Activated T-cell treated with anti-CD3 and anti-CD28 coated beads for 24 hours (primary cell): ENCODE results near the gene SPON2.

Source experiments
- DNase-seq: peaks from one replicate; pipeline ENCODE4 v3.0.0-alpha.2; 2020; ENCODE audit warnings: low read depth

Gene SPON2

DNA sequence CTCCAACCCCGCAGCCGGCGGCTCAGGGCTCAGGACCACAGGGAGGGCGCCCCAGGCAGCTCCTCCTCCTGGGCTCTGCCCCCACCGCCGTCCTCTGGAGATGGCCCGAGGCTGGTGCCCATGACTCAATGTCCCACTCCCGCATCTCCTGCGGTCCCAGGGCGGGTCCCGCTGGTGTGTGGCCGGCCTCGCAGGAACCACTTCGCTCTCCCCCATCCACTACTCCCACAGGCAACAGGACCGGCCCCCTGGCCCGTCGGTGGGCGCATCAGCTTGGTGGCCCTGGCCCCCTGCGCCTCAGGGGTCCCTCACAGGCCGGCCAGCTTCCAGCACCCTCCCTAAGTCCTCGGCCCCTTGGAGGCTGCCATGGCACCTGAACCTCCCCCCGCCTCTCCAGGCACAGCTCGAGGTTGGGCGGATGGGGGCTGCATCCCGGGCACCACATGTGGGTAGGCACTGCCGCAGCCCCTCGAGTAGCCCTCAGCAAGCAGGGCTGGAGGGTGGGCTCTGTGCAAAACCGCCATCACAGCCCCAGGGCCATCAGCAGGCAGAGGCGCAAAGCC lies 22.8 kb upstream of the SPON2 start:
- no peak for DNase-seq

DNA sequence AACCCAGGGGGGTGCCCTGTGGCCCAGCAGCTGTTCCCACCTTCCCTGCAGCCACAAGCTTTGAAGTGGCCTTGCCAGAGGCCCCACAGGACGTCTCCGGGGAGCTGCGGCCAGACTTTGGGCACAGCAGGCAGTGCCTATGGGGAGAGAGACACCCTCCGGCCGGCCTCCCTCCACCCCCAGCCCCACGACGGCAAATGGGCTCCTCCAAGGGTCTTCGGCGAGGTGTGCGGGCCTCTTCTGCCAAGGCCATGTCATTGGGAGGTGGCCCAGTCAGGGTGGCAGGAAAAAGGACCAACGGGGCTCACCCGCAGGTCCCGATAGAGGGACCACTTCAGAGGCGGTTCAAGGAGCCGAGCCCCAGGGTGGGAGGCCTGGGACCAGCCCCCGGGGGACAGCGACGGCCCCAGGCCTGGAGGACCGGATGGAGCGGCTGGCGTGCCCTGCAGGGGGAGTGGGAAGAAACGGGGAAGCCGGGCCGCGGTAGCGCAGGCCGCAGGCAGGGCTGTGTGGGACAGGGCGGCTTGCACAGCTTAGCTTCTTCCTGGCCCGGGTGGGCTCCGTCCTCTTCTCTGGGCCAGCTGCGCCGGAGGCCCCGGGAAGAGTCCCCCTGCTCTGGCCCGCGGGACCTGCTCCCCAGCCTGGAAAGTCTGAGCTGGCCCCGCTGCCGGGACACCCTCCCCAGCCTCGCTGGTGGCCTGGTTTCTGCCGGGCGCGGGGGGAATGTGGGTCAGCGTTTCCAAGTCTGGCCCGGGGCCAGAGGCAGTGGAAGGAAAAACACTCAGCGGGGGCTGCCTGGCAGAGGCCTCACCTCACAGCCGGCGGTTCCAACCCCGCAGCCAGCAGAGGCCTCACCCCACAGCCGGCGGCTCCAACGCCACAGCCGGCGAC lies 21.9 kb upstream of the SPON2 start:
- DNase-seq, result no peak

DNA sequence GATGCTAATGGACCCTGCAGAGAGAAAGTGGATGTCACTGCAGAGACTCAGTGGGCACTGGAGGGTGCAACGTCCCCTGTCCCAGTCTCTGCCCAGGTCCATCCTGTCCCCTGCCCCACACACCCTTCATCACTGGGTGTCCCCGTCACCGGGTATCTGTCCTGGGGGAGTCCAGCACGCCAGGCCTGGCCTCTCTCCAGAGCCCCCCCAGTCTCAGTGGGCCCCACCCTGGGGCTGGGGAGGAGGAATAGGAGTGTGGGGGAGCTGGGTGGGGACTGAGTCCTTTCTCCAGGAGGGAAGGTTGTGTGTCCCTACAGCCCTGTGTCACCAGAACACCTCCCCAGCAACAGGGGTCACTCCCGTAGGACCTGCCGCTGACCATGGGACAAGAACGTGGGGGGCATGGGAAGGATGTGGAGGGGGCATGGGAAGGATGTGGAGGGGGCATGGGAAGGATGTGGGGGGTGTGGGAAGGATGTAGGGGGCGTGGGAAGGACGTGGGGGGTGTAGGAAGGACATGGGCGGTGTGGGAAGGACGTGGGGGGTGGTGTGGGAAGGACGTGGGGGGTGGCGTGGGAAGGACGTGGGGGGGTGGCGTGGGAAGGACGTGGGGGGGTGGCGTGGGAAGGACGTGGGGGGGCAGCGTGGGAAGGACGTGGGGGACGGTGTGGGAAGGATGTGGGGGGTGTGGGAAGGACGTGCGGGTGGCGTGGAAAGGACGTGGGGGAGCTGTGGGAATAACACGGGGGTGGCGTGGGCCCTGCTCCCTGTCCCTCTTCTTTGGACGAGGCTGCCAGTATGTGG lies 21.0 kb upstream of the SPON2 start:
- no peak for DNase-seq

DNA sequence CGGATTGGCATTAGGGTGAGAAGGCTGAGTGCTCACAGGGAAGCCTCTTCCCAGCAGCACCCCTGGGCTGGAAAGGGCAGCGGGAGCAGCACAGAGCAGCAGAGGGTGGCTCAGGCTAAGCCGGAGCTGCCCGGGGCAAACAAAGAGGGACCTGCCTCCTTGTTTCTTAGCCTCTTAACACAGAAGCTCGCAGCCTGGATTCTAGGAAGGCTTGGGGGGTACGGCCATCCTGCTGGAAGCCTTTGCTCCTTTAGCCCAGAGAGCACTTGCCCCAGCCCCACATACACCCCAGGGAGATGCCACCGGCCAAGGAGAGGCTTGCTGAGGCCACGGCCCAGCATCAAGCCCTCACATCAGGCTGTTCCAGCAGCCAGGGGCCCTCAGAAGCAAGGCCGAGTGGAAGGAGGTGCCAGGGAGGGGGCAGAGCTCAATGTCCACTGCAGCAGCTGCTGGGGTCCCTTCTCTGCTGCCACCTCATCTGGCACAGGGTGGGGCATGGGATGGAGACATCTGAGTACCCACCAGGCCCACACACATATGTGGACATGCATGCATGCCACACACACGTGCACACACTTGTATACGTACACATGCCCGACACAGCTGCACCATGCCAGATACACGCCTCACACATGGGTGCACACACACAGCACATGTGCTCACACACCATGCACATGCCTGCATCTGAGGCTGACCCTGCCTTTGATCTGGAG lies 20.3 kb upstream of the SPON2 start:
- no peak for DNase-seq

DNA sequence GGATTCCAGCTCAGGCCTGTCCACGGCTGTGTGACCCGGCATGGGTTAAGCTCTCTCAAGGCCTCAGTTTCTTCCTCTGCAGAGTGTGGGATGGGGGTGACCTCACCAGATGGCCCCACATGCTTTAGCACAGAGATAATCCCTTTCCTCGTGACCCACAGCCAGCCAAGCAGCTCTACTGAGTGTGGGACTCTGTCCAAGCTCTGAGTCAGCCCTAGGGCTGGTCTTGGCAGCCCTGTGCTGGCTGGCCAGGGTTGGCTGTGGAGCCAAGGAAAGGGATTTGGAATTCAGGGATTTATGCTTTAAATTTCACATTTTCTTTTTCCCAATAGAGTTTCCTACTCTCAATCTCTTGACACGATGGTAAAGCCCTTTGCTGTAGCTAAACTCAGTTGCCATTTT lies 19.7 kb upstream of the SPON2 start:
- no peak for DNase-seq

DNA sequence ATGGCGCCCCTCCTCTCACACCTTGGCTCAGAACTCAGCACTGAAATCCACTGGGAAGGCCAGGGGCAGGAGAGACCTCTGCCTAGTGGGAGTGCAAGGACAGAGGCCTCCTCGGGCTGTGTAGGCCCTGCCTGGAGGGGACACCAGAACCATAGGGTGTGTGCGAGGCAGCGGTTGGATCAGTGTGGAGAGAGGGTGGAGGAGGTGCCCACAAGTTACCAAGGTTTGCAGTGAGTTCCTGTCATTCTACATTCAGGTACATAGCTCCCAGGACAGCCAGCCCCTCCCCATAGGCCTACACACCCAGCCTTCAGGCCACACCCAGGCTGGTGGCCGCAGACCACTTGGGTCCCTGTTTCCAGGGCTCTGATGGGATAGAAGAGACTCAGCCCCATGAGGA lies 19.2 kb upstream of the SPON2 start:
- DNase-seq, result no peak

DNA sequence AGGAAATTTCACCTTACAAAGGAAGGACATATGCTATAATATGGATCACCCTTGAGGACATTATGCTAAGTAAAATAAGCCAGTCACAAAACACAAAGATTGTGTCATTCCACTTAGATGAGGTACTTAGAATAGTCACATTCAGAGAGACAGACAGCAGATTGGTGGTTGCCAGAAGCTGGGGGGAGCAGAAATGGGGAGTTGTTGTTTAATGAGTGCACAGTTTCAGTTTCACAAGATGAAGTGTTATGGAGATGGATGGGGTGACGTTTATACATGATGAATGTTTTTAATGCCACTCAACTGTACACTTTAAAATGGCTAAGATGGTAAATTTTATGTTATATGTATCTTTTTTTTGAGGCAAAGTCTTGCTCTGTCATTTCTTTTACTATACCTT lies 14.8 kb upstream of the SPON2 start:
- no peak for DNase-seq

DNA sequence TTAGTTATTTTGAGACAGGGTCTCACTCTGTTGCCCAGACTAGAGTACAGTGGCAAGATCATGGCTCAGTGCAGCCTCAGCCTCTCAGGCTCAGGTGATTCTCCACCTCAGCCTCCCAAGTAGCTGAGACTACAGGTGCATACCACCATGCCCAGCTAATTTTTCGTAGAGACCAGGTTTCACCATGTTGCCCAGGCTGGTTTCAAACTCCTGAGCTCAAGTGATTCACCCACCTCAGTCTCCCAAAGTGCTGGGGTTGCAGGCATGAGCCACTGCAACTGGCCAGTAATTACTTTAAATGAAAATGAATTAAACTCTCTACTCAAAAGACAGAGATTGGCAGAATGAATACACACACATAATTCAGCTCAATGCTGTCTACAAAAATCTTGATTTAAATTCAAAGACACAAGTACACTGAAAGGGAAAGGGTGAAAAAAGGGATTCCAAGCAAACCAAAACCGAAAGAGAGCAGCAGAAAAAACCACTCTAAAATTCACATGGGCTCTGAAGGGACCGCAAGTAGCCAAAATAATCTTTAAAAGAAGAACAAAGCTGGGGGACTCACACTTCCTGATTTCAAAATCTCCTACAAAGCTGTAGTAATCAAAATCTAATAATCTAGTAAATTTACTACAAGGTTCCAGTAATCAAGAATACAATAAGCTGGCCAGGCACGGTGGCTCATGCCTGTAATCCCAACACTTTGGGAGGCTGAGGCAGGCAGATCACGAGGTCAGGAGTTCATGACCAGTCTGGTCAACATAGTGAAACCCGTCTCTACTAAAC lies 11.8 kb upstream of the SPON2 start:
- DNase-seq, result no peak

DNA sequence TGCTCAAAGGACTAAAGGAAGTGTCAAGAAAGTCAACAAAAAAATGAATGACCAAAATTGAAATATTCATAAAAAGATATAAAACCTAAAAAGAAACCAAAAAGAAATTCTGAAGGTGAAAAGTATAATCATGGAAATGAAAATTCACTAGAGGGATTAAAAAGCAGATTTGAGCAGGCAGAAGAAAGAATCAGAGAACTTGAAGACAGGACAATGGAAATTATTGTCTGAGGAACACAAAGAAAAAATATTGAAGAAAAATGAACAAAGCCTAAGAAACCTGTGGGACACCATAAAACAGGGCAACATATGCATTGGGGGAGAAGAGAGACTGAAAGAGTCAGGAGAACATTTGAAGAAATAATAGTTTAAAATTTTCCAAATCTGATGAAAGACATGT lies 9.9 kb upstream of the SPON2 start:
- no peak for DNase-seq

DNA sequence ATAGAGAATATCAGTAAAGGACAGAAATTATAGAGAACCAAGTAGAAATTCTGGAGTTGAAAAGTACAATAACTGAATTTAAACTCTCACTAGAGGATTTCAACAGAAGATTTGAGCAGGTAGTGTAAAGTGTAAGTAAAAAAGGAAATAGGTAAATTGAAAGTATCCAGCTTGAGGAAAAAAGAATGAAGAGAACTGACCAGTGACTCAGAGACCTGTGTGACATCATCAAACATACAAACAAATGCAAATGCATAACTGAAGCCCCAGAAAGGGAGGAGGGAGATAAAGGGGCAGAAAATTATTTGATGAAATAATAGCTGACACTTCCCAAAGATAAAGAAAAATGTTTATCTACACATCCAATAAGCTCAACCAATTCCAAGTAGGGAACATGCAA lies 8.3 kb upstream of the SPON2 start:
- no peak for DNase-seq

DNA sequence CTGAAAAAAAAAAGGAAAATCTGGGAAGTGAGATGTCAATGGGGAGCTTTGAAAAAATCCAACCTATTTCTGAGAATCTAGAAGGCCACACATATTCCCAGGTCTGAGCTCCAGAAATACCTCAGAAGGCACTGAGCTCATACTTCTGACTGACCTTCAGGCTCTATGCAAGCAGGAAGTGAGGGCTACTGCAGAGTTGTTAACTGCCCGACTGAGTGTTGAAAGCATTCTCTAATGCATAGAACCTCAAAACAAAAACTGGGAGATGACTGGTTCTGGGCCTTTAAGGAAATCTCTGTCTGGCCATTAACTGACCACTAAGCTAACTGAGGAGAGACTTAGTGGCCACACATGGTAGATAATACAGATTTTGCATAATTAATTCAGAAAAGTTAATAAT lies 7.6 kb upstream of the SPON2 start:
- no peak for DNase-seq

DNA sequence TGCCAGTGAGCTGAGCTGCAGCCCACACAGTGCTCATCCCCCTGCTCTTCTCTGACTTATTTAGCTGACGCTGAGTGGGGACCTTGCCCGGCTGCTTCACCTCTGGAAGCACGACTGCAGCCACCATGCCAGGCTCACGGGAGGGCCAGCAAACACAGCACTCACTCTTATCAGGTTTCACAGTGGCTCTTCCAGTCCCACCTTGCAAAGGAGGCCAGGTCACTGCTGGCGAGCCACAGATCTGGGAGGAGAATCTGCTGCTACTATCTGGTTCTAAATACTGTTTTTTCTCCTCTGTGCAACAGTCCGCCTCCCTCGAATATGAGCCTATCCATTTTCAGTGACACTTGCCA lies 6.7 kb upstream of the SPON2 start:
- DNase-seq, result no peak

DNA sequence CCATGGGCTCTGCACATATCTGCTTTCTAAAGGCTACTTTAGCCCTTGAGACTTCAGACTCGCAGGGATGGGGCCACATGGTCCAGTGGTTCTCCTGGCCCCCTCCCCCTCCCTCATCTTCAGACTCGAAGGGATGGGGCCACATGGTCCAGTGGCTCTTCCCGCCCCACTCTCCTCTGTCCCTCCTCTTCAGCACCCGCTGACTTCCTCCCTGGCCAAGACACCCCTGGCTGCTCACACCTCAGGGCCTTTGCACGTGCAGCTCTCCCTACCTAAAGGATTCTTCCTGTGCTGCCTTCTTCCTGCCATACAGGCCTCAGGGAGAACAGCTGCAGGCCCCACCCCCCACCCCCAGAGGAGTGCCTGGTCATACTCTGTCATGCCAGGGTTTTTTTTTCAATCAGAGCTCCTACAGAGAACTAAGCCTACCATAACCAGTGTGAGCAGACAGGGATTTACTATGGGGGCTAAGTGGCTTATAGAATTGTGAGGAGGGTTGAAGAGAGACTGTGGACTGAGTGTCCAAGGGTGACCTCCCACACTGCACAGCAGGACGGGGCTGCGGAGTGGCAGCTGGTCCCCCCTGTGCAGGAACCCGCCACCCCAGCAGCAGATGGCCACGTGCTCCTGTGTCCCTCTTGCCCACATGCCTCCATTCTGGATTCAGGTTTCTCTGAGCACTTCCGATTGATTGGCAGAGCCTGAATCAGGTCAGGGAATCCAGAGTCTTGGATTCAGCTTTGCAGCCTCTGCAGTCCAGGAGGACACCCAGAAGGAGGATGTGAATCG lies 6.1 kb upstream of the SPON2 start:
- DNase-seq, result no peak

DNA sequence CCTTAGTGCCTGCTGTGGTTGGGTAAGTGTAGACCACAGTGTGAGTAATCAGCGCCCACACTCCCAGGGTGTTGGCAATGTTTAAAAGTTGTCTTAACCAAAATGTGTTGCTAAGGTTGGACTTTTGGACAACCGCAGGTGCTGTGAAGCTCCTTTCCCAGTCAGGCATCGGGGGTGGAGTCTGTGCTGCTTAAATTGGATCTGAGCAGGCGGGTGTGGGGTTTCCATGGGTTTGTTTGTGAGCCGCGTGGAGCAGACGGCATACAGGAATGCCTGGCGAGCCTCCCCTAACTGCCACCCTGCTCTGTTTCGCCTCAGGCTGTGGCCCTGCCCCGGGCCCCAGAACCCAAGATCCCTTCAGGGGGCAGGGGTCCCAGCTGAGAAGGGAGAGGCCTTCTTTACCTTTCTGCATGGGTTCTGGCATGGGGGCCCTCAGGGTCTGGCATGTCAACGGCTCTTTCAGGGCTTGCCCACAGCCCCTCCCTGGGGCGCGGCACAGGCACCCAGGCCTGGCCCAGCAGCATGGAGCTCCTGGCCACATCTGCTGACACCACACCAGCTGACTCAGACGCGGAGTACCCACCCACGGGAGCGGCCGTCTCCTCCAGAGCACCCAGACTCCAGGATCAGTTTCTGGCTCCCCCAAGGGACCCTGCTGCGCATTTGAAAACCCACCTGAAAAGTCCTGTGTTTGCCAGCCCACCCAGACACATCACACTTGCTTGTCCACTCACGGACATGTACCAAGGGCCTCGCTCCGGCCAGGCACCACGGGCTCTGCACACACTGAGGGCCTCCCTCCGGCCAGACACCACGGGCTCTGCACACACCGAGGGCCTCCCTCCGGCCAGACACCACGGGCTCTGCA lies 5.1 kb upstream of the SPON2 start:
- DNase-seq, result no peak

DNA sequence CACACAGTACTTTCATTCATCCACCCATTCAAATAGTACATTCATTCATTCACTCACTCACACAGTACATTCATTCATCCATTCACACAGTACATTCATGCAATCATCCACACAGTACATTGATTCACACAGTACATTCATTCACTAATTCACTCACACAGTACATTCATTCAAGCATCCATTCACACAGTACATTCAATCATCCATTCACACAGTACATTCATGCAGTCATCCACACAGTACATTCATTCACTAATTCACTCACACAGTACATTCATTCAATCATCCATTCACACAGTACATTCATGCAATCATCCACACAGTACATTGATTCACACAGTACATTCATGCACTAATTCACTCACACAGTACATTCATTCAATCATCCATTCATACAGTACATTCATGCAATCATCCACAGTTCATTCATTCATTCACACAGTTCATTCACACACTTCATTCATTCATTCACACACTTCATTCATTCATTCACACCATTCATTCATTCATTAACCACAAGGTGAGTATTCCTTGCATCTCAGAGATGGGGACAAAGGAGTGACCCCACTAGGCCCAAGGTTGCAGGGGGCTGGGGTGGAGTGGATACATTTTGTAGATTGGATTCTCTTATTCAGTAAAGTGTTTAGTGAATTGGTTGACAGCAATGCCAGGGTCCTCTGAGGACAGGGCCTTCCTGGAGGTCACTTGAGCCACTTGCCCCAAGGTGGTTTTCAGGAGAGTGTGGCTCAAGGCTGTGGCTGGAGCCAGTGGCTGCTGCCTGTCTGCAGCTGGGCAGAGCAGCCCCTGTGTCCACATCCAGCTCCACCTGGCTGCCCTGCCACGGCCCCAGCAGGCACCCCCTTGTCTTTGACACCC lies 4.3 kb upstream of the SPON2 start:
- no peak for DNase-seq

DNA sequence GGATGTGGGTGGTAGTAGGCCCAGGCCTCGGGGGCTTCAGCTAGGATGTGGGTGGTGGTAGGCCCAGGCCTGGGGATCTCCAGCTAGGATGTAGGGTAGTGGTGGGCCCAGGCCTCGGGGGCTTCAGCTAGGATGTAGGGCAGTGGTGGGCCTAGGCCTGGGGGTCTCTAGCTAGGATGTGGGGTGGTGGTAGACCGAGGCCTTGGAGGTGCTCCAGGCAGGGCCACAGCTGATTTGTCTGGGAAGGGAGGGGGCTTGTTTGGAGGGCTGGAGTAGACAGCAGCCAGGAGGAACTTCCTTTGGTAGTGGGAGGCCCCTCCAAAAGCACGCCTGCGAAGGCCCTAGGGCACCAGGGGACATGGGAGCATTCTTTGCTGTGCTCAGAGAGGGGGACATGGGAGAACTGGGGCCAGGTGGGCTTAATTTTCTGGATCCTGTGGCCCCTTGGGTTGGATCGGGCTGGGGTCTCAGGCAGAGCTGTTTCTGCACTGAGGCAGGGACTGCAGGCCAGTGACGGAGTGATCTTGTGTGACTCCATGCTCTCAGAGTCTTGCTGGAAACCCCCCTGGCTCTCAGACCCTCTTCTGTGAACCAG lies 3.3 kb upstream of the SPON2 start:
- no peak for DNase-seq

DNA sequence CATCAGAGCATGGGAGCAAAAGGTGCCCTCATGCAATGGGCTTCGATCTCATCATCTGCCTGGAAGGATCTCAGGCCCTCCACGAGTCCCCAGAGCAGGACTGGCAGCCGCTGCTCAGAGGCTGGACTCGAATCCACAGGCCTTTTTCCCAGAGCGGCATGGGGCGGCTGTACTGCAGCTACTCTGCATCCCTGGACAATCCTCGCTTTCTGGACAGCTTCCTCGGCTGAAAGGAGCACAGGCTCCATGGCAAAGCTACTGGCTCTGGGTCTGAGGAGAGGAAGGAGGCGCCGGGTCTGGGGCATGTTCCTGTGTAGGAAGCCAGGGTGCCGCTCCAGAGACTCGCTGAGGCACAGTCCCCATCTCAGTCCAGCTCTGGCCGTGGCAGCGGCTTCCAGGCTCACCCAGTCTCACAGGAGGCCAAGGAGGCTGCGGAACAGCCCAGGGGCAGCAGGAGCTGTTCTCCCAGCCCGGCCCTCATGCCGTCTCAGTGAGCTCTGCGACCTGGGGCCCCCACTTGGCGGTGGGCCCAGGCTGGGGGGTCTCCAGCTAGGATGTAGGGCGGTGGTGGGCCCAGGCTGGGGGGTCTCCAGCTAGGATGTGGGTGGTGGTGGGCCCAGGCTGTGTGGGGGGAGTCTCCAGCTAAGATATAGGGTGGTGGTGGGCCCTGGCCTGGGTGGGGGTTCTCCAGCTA lies 2.7 kb upstream of the SPON2 start:
- no peak for DNase-seq
